Right lobe of liver (tissue), 4 donors: ENCODE measurements around the gene ADIRF.

Experiments
- CTCF ChIP-seq, 4 donors: fragments of 200-600 bp in 3 of 4; fragments of 450-650 bp in 1 of 4; IDR thresholded peaks; one replicate each; pipeline versions ENCODE4 v1.5.1 to v1.8.0; 2016 to 2022; ENCODE audit warnings: antibody characterized with exemption in 4 of 4, mild to moderate bottlenecking in 2 of 4
- POLR2A ChIP-seq: fragments of 450-650 bp; IDR thresholded peaks from one replicate; pipeline ENCODE4 v1.6.1; 2017; ENCODE audit warnings: antibody characterized with exemption, mild to moderate bottlenecking
- donor health status: DM: no; HTN: no; CAD: no.
- donor health status: DM: no; HTN: no; CAD: no.
- donor health status: DM: no; HTN: yes; CAD: no.

GRCh38 chr10:86943316-86944030 is 24.8 kb upstream of the ADIRF start:
- TF ChIP-seq CTCF (IDR thresholded peaks at IDR 0.05) = no peak
- TF ChIP-seq POLR2A = no peak
